Chondrocyte (in vitro differentiated cells): Measurements from ENCODE around the gene GEMIN2. TPM values are rescaled to one million over a fixed set of nuclear protein-coding genes. Genes with fewer than 3 reads are reported as not detected.
"Not testable (repeated sequence)": the region's sequence is repeated elsewhere in the genome, so short reads cannot be mapped to it uniquely, and the experiment has no call there.

Source experiments
- DNase-seq: peaks from one replicate; pipeline ENCODE4 v3.0.0; 2021; ENCODE audit warnings: mixed read lengths, low spot score
- H3K27ac Mint-ChIP-seq: one replicate; pipeline ENCODE4 v1.8.0; 2021; ENCODE audit warnings: mild to moderate bottlenecking, moderate library complexity, mixed read lengths; ENCODE audit not compliant: unreplicated experiment
- H3K27me3 Mint-ChIP-seq: 2 replicates; pipeline ENCODE4 v1.8.0; 2021; ENCODE audit warnings: low read depth, mixed read lengths
- H3K36me3 Mint-ChIP-seq: 2 replicates; pipeline ENCODE4 v1.8.0; 2021; ENCODE audit warnings: low read depth, mixed read lengths
- H3K4me1 Mint-ChIP-seq: 2 replicates; pipeline ENCODE4 v1.8.0; 2021; ENCODE audit warnings: low read depth, mild to moderate bottlenecking, mixed read lengths
- H3K4me3 Mint-ChIP-seq: one replicate; pipeline ENCODE4 v1.8.0; 2021; ENCODE audit warnings: mild to moderate bottlenecking, moderate library complexity, mixed read lengths; ENCODE audit not compliant: unreplicated experiment
- H3K9me3 Mint-ChIP-seq: 2 replicates; pipeline ENCODE4 v1.8.0; 2021; ENCODE audit warnings: low read depth, mixed read lengths
- CTCF ChIP-seq: fragments of 200-600 bp; sonication (generic); IDR thresholded peaks from 2 replicates; pipeline ENCODE4 v1.5.0; 2021; ENCODE audit warnings: antibody characterized with exemption, mild to moderate bottlenecking, moderate library complexity
- total RNA-seq: library from RNA; stranded (reverse); gene quantifications from 3 replicates; pipeline ENCODE4 v1.2.1, GENCODE V29; 2021

The GEMIN2 gene
- total RNA-seq, 1 donor from 2014 or later, result 14.0 TPM

- no peaks in the 10 kb centered on the region for H3K9me3 Mint-ChIP-seq
- H3K36me3 Mint-ChIP-seq, result peaks cover 27% of the 10 kb centered on the region
- H3K4me1 Mint-ChIP-seq, result peaks cover 31% of the 10 kb centered on the region
- DNase-seq, result no peak
- H3K27ac Mint-ChIP-seq, result peak overlapping the region; percentile 62
- H3K27me3 Mint-ChIP-seq, result no peaks in the 10 kb centered on the region
- no peak overlapping the region for H3K4me3 Mint-ChIP-seq
- no peak for TF ChIP-seq CTCF
These were observed 19.6 kb upstream of the GEMIN2 start for GRCh38 chr14:39094515-39094914.

GRCh38 chr14:39097159-39097558, 17.0 kb upstream of the GEMIN2 start:
- H3K4me1 Mint-ChIP-seq, result peaks cover 57% of the 10 kb centered on the region
- no peak for TF ChIP-seq CTCF
- no peaks in the 10 kb centered on the region for H3K9me3 Mint-ChIP-seq
- H3K4me3 Mint-ChIP-seq, result no peak overlapping the region
- peaks cover 11% of the 10 kb centered on the region for H3K36me3 Mint-ChIP-seq
- DNase-seq, result no peak
- H3K27me3 Mint-ChIP-seq, result no peaks in the 10 kb centered on the region
- peak overlapping the region; percentile 79 for H3K27ac Mint-ChIP-seq

DNA sequence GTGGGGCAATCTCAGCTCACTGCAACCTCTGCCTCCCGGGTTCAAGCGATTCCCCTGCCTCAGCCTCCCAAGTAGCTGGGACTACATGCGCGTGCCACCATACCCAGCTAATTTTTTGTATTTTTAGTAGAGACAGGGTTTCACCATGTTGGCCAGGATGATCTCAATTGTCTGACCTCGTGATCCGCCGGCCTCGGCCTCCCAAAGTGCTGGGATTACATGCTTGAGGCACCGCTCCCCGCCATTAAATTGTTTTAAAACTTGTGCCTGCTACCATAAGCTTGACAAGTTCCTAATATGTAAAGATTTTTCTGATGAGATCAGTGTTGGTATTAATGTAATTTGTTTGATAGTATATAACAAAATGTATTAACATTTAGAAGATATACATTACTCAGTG, 14.9 kb upstream of the GEMIN2 start:
- Mint-ChIP-seq H3K4me1 (peaks cover 64% of the 10 kb centered on the region), H3K27ac (peak overlapping the region; percentile 63)
- not testable (repeated sequence) for DNase-seq, H3K4me3 Mint-ChIP-seq, H3K9me3 Mint-ChIP-seq, H3K36me3 Mint-ChIP-seq, H3K27me3 Mint-ChIP-seq

DNA sequence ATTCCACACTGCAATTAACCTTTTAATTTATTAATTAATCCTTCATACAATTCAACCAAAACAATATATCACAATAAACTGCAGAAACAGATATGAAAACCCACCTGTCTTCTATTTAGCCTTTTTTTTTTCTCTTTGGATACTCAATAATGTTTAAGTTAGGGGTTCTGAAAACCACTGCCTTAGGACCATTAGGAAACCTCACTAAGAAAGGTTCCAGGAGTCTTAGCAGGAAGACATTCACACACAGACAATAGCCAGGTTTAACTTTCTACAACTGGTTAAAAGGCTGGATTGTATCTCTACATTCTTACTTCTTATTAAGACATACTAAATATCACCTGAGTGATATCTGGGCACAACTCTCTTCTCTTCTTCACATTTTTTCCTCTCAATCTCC, 14.4 kb upstream of the GEMIN2 start:
- Mint-ChIP-seq H3K4me1 (peaks cover 62% of the 10 kb centered on the region), H3K9me3 (no peaks in the 10 kb centered on the region), H3K27me3 (no peaks in the 10 kb centered on the region), H3K36me3 (peaks cover 4% of the 10 kb centered on the region), H3K4me3 (peak overlapping the region; percentile 46), H3K27ac (peak overlapping the region; percentile 38)
- no peak for TF ChIP-seq CTCF
- no peak for DNase-seq

DNA sequence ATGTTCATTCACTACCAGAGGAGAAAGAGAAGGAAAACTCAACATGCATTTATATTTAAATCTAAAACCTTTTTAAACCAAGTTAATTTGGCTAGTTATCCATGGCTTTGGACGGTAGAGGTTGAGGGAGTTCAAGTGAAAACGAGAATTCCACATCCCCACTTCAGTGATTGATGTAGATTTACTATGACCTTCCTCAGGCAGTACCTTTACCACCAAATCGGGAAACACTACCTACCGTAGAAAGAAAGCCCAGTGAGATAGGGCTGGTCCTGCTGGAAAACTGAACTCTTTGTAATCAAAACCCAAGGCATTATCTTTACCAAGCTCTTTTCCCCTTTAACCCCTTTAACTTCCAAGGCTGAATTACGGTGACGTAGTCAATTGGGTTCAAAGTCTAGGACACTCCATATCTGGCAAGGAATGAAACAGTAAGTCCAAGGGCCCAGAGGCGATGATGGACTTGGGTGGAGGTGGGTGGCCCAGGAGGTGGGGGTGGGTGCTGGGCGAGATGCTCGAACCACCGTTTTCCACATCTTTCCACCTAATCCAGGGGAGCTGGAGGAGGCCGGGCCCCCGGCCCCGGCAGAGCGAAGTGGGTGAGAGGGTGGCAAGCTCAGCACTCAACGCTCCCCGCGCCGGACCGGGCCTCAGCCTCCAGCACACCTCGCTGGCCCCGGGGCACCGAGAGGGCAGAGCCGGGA, 11.7 kb upstream of the GEMIN2 start:
- H3K4me3 Mint-ChIP-seq, result peak overlapping the region; percentile 80
- peak; percentile 94 for DNase-seq
- no peaks in the 10 kb centered on the region for H3K36me3 Mint-ChIP-seq
- H3K27ac Mint-ChIP-seq, result peak overlapping the region; percentile 95
- H3K4me1 Mint-ChIP-seq, result peaks cover 52% of the 10 kb centered on the region
- H3K9me3 Mint-ChIP-seq, result no peaks in the 10 kb centered on the region
- H3K27me3 Mint-ChIP-seq, result no peaks in the 10 kb centered on the region
- TF ChIP-seq CTCF, result no peak
